ENCODE data around the gene RSPO4. TPM values are rescaled to one million over a fixed set of nuclear protein-coding genes. Genes with fewer than 3 reads are reported as not detected.

Gene RSPO4
- total and polyA plus RNA-seq, 2 of the 8 experiments (the other 6 are each of a cell fraction or from before 2014, with no cell fraction given) = 3.4 to 6.4 TPM

- Histone ChIP-seq H3K56ac (replicated peaks; ENCODE audit: insufficient read length, low read depth, low read length) (no peak overlapping the region), H3K27me3 (replicated peaks in 1 of 4; ENCODE audit: control insufficient read depth in 3 of 4, extremely low read depth in 1 of 4, insufficient read depth in 3 of 4, low read length in 3 of 4) (no peaks in the 10 kb centered on the region), H3K18ac (ENCODE audit: extremely low read depth, low read length) (no peak overlapping the region), H4K5ac (ENCODE audit: insufficient read length, low read depth, low read length) (no peak overlapping the region), H4K8ac (ENCODE audit: extremely low read depth, insufficient read depth, low read length) (no peak overlapping the region), H3K9ac (replicated peaks in 1 of 4; ENCODE audit: extremely low read depth in 1 of 4, low read depth in 3 of 4, low read length in 3 of 4) (no peak overlapping the region), H2AFZ (ENCODE audit: low read length) (no peak overlapping the region), H2BK15ac (ENCODE audit: low read length) (no peak overlapping the region), H3K79me1 (ENCODE audit: low read depth, low read length) (no peaks in the 10 kb centered on the region), H2BK120ac (replicated peaks; ENCODE audit: low read depth, low read length) (no peak overlapping the region), H3K23ac (ENCODE audit: insufficient read length) (no peak overlapping the region), H3K27ac (ENCODE audit: low read depth, low read length) (no peak overlapping the region), H2AK5ac (ENCODE audit: low read depth, low read length) (no peak overlapping the region), H3K4me1 (replicated peaks in 1 of 4; ENCODE audit: control insufficient read depth in 3 of 4, insufficient read depth in 4 of 4, low read length in 3 of 4) (no peaks in the 10 kb centered on the region), H2BK5ac (ENCODE audit: low read depth, low read length) (no peak overlapping the region), H4K20me1 (replicated peaks in 1 of 2; ENCODE audit: control insufficient read depth in 1 of 2, insufficient read depth in 2 of 2, low read length in 2 of 2) (no peaks in the 10 kb centered on the region), H3K4me2 (ENCODE audit: insufficient read depth in 1 of 2, low read depth in 2 of 2, low read length in 2 of 2) (no peak overlapping the region), H3K9me3 (ENCODE audit: insufficient read depth in 2 of 2, low read depth in 1 of 2, low read length in 1 of 2) (no peaks in the 10 kb centered on the region), H3K23me2 (ENCODE audit: low read depth, low read length) (no peaks in the 10 kb centered on the region), H4K91ac (replicated peaks; ENCODE audit: insufficient read length, low read length) (no peak overlapping the region), H2BK20ac (ENCODE audit: low read length) (no peak overlapping the region), H2BK12ac (ENCODE audit: low read depth, low read length) (no peak overlapping the region), H3K4ac (replicated peaks; ENCODE audit: insufficient read length, low read depth, low read length) (no peak overlapping the region), H3K79me2 (ENCODE audit: control insufficient read depth in 1 of 2, insufficient read depth in 2 of 2, low read length in 2 of 2) (no peaks in the 10 kb centered on the region), H3K4me3 (ENCODE audit: extremely low read depth in 1 of 4, insufficient read depth in 2 of 4, low read depth in 3 of 4, low read length in 4 of 4) (no peak overlapping the region), H3K36me3 (ENCODE audit: control insufficient read depth in 2 of 4, insufficient read depth in 4 of 4, low read length in 3 of 4) (no peaks in the 10 kb centered on the region), H3K14ac (ENCODE audit: insufficient read length) (no peak overlapping the region)
- WGBS, 2 experiments (ENCODE audit: extremely low coverage in 1 of 2, insufficient coverage in 1 of 2, insufficient read length in 1 of 2, insufficient replicate concordance in 2 of 2, low coverage in 1 of 2, low lambda C conversion rate in 2 of 2, missing lambda C conversion rate in 1 of 2) = 23% methylated on average over 1 of the region's 1 CpG; no CpG with 5 or more reads in 1 of the 2 experiments
- TF ChIP-seq RAD21 (IDR thresholded peaks at IDR 0.05 in 1 of 2, conservative IDR thresholded peaks at IDR 0.05 in 1 of 2; ENCODE audit: low read depth in 2 of 2, low read length in 2 of 2) (no peak), KDM5A (IDR thresholded peaks at IDR 0.05; ENCODE audit: low read length) (no peak)
- FAIRE-seq (no peak), DNase-seq (ENCODE audit: low read depth in 1 of 2, low spot score in 2 of 2) (no peak)
- CTCF ChIA-PET (ENCODE audit: partially characterized antibody) = interaction anchor here (0.6 to 13.1 kb wide), 5 partner anchors 22 to 216 kb away, joined by 3 to 155 read pairs (median 4); no protein-coding TSS in a partner anchor
- POLR2A ChIA-PET (ENCODE audit: partially characterized antibody) = interaction anchor here (1.4 kb wide), 1 partner anchor 11 kb away, joined by 5 read pairs; no protein-coding TSS in a partner anchor
Observed at GRCh38 chr20:977021-977420, 25.1 kb downstream of the RSPO4 start.

All from H1 (cell line).